ENCODE results near the gene ARHGEF7.

Gene ARHGEF7

DNA sequence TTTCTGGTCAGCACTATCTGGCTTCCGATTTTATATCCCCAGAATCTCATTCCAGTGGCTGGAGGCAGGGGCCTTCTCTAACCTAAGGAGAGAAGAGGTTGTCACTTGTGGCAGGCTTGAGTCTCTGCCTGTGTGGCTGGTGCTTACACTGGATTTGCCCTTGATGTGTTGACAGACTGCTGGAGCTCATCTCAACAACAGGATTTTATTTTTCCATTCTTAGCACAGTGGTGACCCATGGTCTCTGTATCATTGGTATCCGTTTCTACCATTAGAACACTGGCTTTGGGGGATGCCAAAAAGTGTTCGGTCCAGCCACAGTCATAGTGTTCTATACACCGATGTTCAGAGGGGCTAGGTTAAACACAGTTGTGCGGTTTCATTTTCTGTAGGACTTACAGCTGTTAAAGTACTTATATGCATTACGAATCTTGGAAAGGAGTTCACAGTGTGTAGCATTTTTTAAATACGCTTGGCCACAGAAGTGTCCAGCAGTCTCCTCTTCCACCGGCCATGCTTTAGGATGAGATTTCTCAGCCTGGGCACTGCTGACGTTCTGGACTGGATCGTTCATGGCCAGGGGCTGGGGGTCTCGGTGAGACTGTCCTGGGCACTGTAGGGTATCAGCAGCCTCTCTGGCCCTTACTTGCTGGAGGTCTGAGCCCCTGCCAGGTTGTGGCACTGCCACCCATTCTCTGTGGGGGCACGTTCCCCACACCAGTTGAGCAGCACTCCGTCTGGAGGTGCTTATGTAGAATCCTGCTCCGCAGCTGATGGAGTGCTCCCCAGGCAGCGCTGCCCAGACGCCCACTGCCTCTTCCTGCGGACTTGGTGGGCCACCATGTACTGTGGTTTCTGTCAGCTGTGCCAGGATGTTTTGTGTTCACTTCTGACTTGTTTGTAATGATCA lies 163.9 kb downstream of the ARHGEF7 start:
- no peak for DNase-seq (ENCODE audit: low spot score)

DNA sequence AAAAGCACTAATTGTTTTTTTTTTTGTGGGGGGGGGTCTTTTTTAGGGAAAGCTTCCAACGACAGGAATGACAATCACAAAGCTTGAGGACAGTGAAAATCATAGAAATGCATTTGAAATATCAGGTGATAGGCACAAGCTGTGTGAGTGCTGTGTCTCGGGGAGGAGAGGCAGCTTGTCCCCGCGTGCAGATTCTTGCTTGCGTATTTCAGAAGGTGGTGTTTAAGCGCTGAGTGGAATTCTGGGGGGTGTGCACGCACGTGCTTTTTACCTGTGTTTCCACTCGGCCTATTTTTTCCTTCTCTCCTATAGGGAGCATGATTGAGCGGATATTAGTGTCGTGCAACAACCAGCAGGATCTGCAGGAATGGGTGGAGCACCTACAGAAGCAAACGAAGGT lies 165.1 kb downstream of the ARHGEF7 start:
- no peak for DNase-seq (ENCODE audit: low spot score)

DNA sequence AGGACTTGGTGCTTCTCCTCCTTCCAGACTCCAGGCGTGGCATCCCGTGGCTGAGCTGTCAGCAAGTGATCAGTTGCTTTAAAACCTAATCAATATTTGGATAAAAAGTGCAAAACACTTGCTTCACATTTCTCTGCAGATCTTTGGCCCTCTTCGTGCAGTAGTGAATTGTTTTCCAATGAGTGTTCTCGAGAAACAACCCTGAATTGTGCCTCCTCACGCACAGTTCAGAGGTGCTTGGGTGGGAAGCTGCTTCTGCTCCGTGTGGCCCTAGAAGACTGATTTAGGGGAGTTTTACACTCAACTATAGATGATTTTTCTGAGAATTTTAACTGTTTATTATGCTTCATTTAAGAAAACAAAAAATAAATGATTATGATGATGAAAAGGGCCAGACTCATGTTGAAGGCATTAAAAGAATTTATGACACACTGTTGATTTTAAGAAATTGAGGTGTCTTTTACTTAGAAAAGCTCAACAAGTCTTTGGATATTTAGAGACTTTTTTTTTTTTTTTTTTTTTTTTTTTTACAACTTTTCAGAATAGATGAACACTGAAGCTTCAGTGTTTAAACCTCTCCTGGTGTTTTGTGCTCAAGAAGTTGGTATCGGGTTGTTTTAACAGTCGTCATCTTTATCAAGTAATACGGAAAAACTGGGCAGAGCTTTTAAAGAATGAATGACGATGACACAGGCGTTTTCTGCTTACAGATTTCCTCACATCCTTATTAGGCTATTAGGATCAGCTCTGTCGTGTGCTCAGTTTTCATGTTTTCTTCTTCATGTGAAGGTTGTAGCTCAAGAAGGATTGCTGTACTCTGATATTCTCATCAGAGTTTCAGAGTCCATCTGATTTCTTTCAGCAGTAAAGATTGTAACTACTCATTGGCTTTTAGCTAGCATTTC lies 165.8 kb downstream of the ARHGEF7 start:
- no peak for DNase-seq (ENCODE audit: low spot score)

DNA sequence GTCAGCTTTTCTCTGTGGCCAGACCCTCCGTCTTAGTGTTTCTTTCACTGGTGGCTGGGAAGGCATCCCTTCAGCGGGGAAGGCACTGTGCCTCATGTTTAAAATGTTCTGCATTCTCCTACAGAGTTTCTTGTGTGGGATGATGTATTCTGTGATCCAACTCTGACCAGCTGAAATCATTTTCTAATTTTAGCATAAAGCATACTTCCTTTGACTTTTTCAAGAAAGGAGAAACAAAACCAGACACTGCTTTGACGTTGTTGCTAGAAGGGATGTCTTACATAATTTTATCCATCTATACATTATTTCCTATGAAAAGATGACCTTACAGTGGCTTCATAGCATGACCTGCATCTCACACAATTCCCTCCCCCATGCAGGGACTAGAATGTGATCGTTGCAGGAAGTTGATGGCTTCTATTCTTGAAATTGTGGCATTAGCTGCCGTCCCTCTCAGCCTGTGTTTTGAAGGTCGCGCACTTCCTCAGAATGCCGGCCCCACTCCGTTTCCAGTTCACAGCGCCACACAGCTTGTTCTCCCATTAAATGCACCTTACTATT lies 166.7 kb downstream of the ARHGEF7 start:
- no peak for DNase-seq (ENCODE audit: low spot score)

DNA sequence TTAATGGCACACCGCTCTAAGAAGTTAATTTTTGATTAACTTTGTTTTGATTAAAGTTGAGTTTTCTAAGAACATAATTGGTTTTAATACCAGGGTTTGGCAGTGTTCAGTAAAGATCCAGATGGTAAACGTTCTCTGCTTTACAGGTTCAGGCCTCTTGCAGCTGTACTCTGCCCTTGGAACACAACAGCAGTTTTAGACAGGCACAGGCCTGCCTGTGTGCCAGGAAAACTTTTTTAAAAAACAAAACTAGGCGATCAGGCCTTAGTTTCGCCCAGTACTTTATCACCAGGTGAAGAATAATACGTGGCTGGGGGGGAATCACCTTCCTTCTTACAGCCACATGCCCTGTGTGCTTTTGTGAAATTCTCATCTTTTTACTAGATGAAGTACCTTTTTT lies 167.3 kb downstream of the ARHGEF7 start:
- no peak for DNase-seq (ENCODE audit: low spot score)

DNA sequence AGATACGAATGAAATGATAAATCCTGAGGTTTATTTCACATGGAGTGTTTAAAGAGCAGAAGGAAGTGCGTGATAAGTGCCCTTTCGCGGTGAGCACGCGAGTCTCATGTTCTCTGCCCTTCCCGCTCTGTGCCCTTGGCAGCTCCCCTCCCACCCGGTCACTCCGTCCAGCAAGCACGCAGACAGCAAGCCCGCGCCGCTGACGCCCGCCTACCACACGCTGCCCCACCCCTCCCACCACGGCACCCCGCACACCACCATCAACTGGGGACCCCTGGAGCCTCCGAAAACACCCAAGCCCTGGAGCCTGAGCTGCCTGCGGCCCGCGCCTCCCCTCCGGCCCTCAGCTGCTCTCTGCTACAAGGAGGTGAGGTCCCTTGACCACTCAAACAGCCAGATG lies 167.9 kb downstream of the ARHGEF7 start:
- no peak for DNase-seq (ENCODE audit: low spot score)

DNA sequence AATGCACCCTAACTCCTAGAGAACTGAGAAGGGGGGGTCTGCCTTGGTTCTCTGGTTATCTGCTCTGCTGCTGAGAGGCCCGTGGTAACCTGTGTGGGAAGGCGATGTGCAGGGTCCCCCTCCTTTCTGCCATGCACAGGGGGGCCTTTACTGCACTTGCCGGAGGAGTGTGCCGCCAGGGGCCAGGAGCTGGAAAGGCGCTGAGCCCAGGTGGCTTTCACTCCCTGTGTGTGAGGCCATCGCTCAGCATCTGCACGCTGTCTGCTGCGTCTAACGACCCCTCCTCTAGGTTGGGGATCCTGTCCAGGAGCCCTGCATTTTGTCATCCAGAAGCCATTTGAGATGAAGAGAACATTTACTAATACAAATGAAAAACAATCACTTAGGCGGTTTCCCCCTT lies 168.3 kb downstream of the ARHGEF7 start:
- no peak for DNase-seq (ENCODE audit: low spot score)

DNA sequence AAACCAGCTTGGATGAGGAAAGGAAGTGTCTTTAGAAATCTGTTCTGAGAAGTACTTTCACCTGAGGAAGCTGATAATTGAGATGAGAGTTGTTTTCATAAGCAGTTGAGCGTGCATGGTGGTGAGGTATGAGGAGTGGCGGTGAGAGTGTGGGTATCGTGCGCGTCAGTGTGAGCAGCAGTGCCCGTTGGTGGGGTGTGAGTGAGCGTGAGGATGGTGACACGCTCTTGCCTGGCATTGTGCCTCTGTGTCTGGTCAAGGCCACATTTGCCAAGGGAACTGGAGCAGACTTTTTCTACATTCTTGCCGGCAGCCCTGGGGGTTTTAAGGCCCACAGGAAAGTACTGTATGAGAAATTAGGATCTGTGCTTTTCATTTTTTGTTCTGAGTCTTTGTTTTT lies 168.9 kb downstream of the ARHGEF7 start:
- DNase-seq (ENCODE audit: low spot score): no peak

DNA sequence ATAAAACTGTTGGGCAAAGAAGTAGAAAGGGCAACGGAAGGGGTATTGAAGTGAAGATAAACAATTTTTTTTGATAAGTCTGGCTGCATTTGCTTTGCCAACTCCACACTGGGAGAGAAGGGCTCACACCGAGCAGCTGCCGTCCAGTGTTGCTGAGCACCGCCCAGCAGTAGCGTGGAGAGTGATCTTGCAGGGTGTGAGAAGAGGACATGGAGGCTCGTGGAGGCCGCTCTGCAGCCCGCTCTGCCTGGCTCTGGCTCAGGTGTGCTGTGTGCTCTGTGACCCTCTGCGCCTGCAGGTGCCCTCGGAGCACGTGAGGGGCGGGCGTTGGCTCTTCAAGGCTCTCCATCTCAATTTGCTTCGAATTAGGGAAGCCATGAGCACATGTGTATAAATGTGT lies 169.5 kb downstream of the ARHGEF7 start:
- no peak for DNase-seq (ENCODE audit: low spot score)

DNA sequence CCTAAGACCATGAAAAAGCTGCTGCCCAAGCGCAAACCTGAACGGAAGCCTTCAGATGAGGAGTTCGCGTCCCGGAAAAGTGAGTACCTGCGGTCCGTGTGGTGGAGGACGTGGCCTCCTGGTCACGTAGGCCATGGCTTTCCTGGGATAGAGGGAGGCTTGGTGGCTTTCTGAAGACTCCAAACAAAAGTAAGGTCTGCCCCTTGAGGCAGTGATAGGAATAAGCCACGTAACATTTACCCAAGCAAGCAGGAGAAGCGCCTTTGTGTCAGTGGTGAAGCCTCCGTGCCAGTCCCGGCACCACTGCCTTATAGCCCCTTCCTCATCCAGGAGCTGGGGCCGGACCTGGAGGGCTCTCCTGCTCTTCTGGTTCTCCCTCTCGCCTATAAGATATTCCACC lies 171.1 kb downstream of the ARHGEF7 start:
- DNase-seq (ENCODE audit: low spot score): no peak

DNA sequence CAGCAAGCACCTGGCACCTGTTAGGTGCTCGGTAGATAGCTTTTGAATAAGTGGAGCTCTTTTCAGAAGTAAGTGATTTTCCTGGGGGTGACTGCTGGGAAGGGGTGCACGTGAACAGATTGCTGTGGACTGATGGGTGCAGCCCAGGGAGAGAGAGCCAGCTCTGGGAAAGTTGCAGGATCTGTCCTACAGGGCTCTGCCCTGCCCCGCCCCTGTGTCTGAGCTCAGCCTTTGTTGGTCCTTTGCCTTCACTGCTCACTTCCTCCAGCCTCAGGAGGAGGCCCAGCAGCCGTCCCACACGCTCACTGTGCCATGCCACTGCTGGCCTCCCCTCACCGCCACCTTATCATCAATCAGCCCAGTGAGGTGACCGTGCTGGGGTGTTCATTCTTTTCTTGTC lies 171.6 kb downstream of the ARHGEF7 start:
- DNase-seq (ENCODE audit: low spot score): no peak

DNA sequence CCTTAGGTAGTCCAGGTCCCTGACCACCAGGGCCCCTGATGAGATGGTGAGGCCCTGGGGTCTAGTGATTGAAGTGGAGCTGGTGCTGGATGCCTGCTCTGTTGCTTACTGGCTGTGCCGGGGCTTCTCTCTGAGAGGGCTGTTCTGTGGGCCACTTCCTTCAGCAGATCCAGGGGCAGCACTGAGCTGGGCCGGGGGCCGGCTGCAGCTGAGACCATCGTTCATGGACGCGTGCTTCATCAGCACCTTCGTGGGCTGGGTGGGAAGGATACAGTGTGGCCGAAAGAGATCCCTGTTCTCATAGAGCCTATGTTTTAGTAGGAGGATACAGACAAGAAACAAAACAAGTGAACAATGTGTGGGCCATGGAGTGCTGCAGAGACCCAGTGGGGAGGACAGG lies 172.1 kb downstream of the ARHGEF7 start:
- no peak for DNase-seq (ENCODE audit: low spot score)

DNA sequence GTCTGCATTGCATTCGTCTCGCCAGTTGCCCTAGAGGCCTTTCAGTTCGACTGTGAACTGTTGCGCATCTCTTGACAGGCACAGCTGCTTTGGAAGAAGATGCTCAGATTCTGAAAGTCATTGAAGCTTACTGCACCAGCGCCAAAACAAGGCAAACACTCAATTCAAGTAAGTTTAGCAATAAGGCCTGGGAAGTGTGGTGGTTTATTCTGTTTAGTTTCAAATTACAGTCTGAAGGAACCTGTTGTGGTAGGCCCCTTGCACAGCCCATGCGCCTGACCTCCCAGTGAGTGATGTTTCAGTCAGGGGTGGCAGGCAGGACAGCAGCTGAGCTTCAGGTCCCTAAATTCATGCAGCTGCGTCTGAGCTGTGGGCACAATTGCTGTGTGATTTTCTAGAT lies 173.2 kb downstream of the ARHGEF7 start:
- no peak for DNase-seq (ENCODE audit: low spot score)

DNA sequence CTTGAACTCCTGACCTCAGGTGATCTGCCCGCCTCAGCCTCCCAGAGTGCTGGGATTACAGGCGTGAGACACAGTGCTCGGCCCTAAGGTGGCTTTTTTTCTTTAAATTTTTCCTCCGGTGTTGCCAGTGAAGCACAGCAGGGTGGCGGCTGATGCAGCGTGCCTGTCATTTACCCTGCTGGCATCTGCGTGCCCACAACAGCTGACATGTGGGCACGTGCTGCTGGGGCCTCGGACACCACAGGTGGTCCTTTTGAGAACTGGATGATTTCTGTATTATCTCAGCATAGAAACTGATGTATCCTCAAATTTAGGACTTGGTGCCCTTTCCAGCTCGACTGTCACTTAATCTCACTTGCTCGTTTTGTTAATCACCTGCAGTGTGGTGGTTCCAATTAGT lies 174.1 kb downstream of the ARHGEF7 start:
- no peak for DNase-seq (ENCODE audit: low spot score)

DNA sequence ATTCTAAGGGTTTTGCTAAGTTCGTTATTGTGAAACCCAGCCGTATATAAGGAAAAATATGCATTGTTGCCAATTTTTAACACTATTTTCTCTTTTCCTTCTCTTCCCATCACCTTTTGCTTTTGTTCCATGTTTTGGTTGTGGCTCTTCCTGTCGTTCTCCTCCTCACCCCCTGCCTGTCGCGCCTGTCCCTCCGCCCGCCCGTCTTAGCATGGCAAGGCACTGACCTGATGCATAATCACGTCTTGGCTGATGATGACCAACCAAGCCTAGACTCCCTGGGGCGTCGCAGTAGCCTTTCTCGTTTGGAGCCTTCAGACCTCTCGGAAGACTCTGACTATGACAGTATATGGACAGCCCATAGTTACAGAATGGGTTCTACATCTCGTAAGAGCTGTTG lies 176.8 kb downstream of the ARHGEF7 start:
- DNase-seq (ENCODE audit: low spot score): no peak

DNA sequence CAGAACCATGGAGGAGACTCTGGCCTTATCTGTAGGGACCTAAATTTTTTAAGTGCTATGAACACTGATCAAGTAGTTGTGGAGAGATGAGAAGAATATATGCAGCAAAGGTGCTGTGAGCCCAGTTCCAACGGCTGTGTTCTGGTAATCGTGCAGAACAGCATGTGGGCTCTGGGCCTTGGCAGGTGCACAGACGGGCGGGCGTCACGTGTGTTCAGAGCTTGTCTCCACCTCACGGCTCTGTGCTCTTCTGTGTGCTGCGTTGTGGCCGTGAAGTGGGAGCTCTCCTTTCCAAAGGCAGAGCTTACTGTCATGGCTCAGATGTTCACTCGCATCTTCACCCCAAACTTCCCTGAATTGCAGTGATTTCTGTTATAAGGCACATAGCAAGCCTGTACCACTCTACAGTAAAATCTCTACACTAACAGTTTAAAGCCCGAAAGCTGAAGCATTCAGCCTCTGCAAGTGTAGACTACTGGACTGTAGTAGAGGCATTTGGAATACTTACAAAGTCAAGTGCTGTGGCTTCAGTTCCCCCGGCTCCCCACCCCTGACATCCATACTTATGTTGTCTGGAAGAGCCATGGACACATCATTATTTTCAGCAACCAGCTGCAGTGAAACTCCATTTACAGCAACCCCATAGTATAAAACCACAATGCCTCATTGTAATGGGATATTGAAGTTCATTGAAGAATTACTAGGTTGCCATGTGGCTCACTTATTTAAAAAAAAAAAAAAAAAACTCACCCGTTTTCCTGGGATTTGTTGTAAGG lies 177.8 kb downstream of the ARHGEF7 start:
- no peak for DNase-seq (ENCODE audit: low spot score)

DNA sequence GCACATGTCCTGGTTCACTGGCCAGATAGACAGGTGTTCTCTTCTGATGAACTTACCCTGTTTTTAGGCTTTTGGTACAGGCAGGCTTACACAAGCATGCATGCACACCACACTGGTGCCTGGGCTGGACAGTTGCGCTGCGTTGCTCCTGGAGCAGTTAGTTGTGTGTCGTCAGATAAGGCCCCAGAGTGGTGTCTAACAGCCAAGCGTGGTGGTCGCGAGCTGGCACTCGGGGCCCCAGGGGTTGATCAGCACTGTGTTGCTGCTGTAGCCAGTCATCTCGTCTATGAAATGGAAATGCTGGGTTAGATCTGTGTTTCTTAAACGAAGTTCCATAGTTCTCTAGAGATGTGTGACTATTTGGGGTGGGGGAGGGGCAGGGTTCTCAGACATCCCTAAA lies 180.8 kb downstream of the ARHGEF7 start:
- DNase-seq (ENCODE audit: low spot score): no peak

DNA sequence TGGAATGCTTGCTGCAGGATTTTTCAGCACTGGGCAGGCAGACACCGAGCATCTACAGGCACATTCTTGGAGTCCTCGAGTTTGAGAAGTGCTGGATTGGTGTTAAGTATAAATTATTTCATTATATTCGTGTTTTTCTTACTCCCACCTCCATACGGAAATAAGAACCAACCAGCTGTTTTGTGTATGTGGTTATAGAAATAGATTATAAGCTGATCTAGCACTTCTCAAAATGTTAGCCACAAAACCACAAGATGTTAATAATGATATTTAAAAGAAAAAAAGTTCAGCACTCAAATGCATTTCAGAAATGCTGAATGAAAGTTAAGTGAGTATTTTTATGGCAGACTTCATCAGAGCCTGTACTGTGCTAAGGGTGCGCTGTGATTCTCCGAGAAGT lies 181.3 kb downstream of the ARHGEF7 start:
- no peak for DNase-seq (ENCODE audit: low spot score)

DNA sequence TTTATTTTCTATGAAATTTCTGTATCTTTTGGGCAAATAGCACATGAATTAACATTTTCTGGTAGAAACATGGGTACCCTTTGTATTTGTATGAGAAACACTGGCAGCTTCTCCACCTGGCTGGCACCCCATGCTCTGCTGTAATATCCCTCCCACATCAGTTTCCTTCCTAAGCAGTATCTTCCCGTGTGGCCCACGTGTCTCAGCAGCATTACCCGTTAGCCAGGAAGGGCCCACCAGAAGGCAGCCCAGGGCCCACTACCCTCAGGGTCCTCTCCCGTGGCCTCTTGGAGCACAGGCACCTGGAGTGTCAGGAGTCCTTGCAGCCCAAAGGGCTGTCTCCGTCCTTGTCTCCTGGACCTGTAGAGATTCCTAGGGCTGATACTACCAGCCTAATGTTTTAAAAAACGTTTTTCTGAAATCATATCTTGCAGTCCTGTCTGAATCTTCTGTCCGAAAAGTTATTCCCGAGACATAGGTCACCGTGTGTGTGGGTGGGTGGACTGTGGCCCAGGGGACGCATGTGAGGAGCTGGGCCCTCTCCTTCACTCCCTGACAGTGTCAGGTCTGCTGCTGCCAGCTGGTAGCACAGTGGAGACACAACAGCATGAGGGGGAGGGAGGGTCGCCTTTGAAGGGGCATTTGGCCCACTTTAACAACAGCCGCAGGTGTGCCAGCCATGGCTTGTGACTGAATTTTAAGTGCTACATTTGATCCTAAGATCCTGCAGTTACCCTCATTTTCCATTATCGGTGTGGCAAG lies 183.3 kb downstream of the ARHGEF7 start:
- DNase-seq (ENCODE audit: low spot score): no peak

DNA sequence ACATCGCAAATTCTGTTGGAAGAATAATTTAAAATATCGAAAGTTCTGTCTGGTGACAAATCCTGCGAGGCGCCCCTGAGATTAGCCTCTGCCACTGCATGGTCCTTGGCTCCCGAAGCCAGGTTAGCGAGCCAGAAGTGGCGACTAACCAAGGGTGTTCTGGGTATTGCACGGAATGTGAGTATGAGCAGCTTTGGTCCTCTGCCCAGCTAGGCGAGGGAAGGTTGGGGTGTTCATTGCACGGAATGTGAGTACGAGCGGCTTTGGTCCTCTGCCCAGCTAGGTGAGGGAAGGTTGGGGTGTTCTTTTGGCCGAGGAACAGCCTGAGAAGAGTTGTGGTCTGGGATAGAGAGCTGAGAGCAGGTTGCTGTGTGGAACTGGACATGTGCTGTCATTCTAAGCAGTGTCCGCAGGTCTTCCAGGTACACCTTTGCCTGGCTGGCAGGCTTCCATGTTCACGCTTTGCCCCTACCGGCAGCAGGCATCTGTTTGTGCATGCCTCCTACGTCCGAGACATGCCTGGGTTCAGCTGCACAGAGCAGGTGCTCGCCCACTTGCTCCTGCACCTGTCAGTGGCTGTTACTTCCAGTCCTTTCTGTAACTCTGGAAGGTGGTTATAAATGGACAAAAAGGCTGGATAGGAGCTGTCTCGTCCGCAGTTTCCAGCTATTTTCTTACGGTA lies 187.1 kb downstream of the ARHGEF7 start:
- no peak for DNase-seq (ENCODE audit: low spot score)

DNA sequence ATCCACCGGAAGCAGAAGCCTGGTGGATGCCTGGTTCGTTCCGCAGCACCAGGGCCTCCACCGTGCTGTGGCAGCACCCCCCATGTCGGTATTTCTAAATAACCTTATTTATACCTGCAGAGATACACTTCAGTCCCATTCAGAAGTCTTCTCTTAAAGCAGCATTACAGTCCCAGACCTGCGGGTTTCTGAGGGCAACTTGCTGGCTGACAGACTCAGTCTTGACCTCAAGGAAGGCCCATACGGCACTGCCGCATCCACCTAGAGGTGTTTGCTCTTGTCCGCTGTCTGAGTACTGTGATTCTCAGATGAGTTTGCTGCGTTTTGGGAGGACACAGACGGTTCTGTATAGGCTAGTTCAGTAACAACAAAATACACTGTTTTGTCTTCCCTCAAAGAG lies 188.4 kb downstream of the ARHGEF7 start:
- DNase-seq (ENCODE audit: low spot score): no peak
